Transverse colon (tissue), 3 donors: Measurements from ENCODE around the gene ZHX3.

Source experiments
- CTCF ChIP-seq, 5 experiments: fragments of 200-600 bp in 3 of 5; fragments of 450-650 bp in 2 of 5; sonication (generic) in 3 of 5; IDR thresholded peaks; 1 replicate in 2 of 5; 2 replicates in 3 of 5; pipeline ENCODE4 v1.5.1; 2016 to 2017; ENCODE audit warnings: antibody characterized with exemption in 5 of 5, inconsistent platforms in 3 of 5, mild to moderate bottlenecking in 2 of 5, moderate library complexity in 1 of 5
- EP300 ChIP-seq: sonication (generic); formaldehyde crosslinking; IDR thresholded peaks from one replicate; pipeline ENCODE4 v1.6.1; 2017; ENCODE audit warnings: antibody characterized with exemption, low read depth
- POLR2A ChIP-seq: fragments of 450-650 bp; IDR thresholded peaks from one replicate; pipeline ENCODE4 v1.6.1; 2016; ENCODE audit warnings: antibody characterized with exemption, mild to moderate bottlenecking, moderate library complexity

- TF ChIP-seq CTCF (IDR thresholded peaks at IDR 0.05) (no peak), EP300 (no peak), POLR2A (no peak)
Observed at GRCh38 chr20:41143354-41143753, 174.2 kb downstream of the ZHX3 start.
